NB4 (cell line): ENCODE results near the gene LRRC1.

Experiments used
- DNase-seq: peaks from one replicate; pipeline ENCODE4 v3.0.0; 2010; ENCODE audit warnings: low read depth
- H3K4me3 ChIP-seq: one replicate; pipeline ENCODE4 v1.5.1; 2011; ENCODE audit warnings: mild to moderate bottlenecking, low read depth, low read length, moderate library complexity
- MYC ChIP-seq: IDR thresholded peaks from 2 replicates; pipeline ENCODE4 v1.6.1; 2011; ENCODE audit warnings: low read depth, low read length
- POLR2A ChIP-seq: IDR thresholded peaks from 2 replicates; pipeline ENCODE4 v1.6.1; 2011; ENCODE audit warnings: mild to moderate bottlenecking; ENCODE audit not compliant: insufficient read length; ENCODE audit errors: extremely low read depth
- TF ChIP-seq, protein P1 (sequence below): IDR thresholded peaks from one replicate; pipeline ENCODE4 v1.5.1; 2012; ENCODE audit warnings: low read depth, low read length
- TF ChIP-seq, protein P2 (sequence below): IDR thresholded peaks from 2 replicates; pipeline ENCODE4 v1.6.1; 2011; ENCODE audit warnings: low read depth, low read length

Gene LRRC1

DNA sequence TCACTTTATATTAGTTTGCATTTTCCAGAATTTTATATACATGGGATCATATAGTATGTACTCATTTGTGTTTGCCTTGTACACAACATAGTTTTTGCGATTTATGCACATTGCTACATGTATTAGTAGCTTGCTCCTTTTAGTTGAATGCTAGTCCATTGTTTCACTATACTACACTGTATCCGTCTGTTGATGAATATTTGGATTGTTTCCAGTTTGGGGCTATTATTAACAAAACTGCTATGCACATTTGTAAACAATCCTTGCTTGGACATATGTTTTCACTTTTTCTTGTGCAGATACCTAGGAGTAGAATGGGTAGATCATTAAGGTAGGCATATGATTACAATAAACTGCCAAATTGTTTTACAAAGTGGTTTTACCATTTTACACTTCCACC is 3.9 kb upstream of the LRRC1 start:
- no peak for DNase-seq
- H3K4me3 ChIP-seq = no peak overlapping the region
- TF ChIP-seq MYC (no peak), POLR2A (no peak)
- TF ChIP-seq, protein P1, sequence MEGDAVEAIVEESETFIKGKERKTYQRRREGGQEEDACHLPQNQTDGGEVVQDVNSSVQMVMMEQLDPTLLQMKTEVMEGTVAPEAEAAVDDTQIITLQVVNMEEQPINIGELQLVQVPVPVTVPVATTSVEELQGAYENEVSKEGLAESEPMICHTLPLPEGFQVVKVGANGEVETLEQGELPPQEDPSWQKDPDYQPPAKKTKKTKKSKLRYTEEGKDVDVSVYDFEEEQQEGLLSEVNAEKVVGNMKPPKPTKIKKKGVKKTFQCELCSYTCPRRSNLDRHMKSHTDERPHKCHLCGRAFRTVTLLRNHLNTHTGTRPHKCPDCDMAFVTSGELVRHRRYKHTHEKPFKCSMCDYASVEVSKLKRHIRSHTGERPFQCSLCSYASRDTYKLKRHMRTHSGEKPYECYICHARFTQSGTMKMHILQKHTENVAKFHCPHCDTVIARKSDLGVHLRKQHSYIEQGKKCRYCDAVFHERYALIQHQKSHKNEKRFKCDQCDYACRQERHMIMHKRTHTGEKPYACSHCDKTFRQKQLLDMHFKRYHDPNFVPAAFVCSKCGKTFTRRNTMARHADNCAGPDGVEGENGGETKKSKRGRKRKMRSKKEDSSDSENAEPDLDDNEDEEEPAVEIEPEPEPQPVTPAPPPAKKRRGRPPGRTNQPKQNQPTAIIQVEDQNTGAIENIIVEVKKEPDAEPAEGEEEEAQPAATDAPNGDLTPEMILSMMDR = no peak
- TF ChIP-seq, protein P2, sequence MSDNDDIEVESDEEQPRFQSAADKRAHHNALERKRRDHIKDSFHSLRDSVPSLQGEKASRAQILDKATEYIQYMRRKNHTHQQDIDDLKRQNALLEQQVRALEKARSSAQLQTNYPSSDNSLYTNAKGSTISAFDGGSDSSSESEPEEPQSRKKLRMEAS = no peak

DNA sequence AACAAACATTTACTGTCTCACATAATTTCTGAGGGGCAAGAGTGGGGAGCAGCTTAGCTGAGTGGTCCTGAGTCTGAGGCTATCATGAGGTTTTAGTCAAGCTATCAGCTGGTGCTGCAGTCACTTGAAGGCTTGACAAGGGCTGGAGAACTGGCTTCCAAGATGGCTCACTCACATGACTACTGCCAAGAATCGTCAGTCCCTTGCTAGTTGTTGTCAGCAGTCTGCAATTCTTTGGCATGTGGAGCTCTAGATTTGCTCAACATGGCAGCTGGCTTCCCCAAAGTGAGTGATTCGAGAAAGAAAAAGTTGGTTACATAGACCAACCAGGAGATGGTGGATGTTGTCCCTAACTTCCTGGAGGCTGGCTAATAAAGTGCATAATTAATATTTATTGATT is 2.8 kb upstream of the LRRC1 start:
- H3K4me3 ChIP-seq = no peak overlapping the region
- TF ChIP-seq, protein P2 = no peak
- TF ChIP-seq, protein P1 = no peak
- TF ChIP-seq POLR2A (no peak), MYC (no peak)
- DNase-seq = no peak

DNA sequence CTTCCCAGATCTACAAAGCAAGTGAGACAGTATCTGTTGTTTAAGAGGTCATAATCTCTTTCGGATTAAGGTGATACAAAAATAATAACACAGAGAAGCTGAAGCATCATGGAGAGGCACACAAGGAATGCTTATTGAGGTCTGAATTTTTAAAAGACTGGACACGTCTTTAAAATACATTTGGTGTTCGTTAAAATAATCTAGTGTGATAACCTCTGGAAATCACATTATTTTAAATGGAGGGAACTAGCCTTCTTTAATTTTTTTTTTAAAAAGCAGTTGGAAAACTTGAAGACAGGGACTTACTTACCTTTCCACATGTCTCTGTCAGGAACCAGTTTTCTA is 1.9 kb upstream of the LRRC1 start:
- H3K4me3 ChIP-seq = no peak overlapping the region
- DNase-seq = no peak
- TF ChIP-seq, protein P1 = no peak
- TF ChIP-seq POLR2A (no peak), MYC (no peak)
- TF ChIP-seq, protein P2 = no peak

DNA sequence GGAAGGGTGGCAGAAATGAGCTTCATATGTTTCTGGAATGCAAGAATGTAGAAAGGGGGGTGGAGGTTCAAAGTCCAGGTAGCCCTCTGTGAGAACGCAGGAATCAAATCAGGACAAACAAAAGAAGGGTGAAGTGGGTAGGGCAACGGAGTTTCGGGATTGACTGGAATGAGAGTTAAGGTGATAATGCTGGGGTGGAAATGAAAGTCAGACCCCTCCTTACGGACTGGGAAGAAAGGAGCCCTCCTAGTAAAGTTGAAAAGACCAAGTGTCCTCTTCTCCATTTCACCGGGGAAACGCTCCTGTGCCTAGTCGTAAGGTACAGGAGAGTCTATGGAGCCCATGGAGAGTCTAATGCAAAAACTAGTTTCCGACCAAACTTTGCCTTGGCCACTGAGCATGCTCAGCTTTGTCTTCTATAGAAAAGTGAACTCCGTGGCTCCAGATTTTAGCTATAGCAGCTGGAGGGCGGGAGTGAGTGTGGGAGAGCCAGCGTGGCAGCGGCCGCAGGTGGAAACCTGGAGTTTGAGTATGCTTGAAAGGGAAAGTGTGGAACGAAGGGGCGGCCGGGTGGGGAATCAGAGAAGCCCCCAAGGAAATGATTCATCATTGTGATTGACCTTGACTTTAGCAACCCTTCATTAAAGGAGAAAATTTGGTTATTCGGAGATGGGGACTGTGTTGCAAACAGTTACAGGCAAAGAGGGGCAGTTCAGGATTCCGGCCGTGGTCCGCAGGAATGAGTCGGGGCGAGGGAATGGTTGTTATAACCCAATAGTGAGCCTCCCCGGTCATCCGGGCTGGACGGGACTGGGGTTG is 1.3 kb upstream of the LRRC1 start:
- H3K4me3 ChIP-seq = peak overlapping the region; percentile 63
- TF ChIP-seq, protein P2 = no peak
- TF ChIP-seq, protein P1 = no peak
- TF ChIP-seq POLR2A = no peak
- TF ChIP-seq MYC = no peak
- DNase-seq = peak; percentile 19

DNA sequence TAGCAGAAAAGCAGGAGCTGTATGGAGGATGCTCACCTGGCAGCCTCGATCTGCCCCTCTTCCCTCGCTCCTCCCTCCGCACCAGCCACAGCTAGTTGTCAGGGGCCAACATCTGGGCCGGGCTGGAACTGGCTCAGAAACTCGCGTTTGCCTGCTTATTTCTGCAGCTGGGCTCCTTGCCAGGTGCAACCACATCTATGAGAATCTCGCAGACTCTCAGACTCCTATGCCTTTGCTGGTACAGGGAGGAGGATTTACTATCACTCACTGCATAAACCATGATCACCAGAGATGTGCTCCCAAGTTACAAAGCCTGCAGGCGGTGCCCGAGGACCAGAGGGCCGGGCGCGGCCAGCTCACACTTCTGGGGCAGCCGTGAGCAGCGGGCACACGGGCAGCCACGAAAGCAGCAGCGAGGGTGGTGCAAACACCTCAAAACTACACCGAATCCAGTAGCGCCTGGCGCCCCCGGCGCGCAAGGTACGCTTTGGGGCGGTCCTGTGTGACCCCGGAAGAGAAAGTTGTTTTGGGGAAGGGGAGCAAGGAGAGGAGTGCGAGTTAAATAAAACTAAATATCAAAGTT is 577 bp upstream of the LRRC1 start:
- TF ChIP-seq, protein P2 = no peak
- no peak for TF ChIP-seq MYC
- TF ChIP-seq POLR2A = no peak
- TF ChIP-seq, protein P1 = peak; percentile 14
- peak; percentile 59 for DNase-seq
- H3K4me3 ChIP-seq = peak overlapping the region; percentile 63
